HG03135 (cell line): ENCODE measurements around the gene UBE3B.
"Not testable (repeated sequence)": the region's sequence is repeated elsewhere in the genome, so short reads cannot be mapped to it uniquely, and the experiment has no call there.

Source experiments
- ATAC-seq: cut with Tn5 transposase; IDR thresholded peaks from one replicate; pipeline ENCODE4 v1.9.1; 2021; ENCODE audit warnings: mild to moderate bottlenecking, moderate library complexity; ENCODE audit not compliant: unreplicated experiment

UBE3B gene, protein sequence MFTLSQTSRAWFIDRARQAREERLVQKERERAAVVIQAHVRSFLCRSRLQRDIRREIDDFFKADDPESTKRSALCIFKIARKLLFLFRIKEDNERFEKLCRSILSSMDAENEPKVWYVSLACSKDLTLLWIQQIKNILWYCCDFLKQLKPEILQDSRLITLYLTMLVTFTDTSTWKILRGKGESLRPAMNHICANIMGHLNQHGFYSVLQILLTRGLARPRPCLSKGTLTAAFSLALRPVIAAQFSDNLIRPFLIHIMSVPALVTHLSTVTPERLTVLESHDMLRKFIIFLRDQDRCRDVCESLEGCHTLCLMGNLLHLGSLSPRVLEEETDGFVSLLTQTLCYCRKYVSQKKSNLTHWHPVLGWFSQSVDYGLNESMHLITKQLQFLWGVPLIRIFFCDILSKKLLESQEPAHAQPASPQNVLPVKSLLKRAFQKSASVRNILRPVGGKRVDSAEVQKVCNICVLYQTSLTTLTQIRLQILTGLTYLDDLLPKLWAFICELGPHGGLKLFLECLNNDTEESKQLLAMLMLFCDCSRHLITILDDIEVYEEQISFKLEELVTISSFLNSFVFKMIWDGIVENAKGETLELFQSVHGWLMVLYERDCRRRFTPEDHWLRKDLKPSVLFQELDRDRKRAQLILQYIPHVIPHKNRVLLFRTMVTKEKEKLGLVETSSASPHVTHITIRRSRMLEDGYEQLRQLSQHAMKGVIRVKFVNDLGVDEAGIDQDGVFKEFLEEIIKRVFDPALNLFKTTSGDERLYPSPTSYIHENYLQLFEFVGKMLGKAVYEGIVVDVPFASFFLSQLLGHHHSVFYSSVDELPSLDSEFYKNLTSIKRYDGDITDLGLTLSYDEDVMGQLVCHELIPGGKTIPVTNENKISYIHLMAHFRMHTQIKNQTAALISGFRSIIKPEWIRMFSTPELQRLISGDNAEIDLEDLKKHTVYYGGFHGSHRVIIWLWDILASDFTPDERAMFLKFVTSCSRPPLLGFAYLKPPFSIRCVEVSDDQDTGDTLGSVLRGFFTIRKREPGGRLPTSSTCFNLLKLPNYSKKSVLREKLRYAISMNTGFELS

DNA sequence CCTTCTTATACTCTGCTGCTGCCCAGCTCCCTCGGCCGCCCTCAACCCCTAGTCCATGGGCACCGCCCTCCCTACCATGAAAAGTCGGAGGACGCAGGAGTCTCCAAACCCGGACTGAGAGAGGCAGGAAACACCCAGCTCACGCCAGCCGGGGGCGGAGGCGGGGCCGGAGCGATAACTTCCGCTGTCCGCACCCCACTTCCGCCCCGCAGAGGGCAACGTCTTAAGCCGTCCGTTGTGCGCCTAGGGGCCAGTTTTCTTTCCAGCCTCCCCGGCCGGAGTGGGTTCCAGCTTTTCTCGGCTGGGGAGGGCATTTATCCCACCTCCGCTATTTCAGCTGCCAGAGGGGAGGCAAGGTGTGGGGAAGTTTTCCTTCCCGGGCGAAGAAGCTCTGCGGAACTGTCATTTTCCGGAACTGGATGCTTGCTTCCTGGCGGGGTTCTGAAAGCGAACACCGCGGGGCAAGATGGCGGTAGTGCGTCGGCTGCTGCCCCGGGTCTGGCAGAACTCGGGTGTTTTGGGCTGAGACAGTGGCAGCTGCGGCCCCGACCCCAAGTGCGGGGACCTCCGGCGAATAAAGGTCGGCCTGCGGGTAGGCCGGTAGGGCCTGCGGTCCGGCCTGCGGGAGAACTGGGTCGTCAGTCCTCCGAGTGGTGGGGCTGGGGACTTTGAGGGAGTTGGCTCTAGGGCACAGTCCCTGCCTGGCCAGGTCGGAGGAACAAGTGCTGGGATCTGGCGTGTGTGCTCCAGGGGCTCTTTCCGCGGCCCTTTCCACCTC lies at the start of gene UBE3B, which contains the start of gene KCTD10:
Gene UBE3B (plus strand): TSS at position 450 of the 778 bp plus-strand sequence. CDS start 5,918 bp downstream, outside the sequence.
Gene KCTD10 (minus strand): TSS at position 116 of the 778 bp plus-strand sequence. CDS start 38 bp downstream, at position 78.
- peak; percentile 89 for ATAC-seq

GRCh38 chr12:109428037-109428629 lies 49.3 kb upstream of the UBE3B start:
- peak; percentile 70 for ATAC-seq

GRCh38 chr12:109428804-109429203 lies 48.6 kb upstream of the UBE3B start:
- ATAC-seq = not testable (repeated sequence)

- no peak for ATAC-seq
Observed at GRCh38 chr12:109430244-109430643, 47.2 kb upstream of the UBE3B start.

DNA sequence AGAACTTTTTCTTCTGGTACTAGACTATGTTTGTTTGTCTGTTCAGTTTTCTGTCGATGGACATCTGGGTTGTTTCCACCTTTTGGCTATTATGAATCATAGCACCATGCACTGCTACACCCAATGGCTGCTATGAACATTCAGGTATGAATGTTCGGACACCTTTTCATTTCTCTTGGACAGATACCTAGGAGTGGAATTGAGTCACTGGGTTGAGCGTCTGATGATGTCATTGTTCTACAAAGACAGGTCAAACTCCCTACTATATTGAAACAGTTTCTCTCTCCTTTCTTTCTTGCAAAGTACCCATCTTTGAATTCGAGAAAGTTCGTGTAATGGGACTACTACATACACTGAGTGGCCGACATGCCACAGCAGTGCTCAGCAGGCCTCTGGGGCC lies 45.0 kb upstream of the UBE3B start:
- ATAC-seq = no peak

GRCh38 chr12:109432842-109433304 lies 44.6 kb upstream of the UBE3B start:
- peak; percentile 71 for ATAC-seq

DNA sequence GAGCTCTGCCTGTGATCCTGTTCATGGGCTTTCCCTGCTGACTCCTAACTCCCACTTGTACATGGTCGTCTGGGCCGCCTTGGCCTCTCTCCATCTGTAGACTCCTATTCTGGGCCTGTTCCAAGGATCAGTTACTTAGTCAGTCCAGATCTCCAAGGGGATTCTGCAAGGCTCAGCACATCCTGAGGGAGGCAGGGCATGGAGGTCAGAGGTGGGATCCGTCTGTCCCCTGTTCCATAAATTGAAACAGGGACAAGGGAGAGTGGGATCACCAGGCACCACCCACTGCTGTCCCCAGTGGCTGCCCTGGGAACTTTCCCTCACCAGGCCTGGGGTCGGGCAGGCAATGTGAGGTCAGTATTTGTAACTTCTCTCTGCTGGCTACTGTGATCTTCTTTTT lies 43.8 kb upstream of the UBE3B start:
- no peak for ATAC-seq

DNA sequence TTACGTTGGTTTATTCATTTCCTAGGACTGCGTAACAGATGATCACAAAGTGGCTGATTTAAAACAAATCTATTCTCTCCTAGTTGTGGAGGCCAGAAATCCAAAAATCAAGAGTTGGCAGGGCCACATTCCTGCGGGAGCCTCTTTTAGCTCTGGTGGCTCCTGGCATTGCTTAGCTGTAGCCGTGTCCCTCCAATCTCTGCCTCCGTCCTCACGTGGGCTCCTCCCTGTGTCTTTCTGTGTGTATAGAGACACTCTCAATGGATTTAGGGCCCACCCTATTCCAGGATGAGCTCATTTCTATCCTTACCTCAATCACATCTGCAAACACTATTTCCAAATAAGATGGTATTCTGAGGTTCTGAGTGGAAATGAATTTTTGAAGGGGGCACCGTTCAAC lies 42.9 kb upstream of the UBE3B start:
- no peak for ATAC-seq

DNA sequence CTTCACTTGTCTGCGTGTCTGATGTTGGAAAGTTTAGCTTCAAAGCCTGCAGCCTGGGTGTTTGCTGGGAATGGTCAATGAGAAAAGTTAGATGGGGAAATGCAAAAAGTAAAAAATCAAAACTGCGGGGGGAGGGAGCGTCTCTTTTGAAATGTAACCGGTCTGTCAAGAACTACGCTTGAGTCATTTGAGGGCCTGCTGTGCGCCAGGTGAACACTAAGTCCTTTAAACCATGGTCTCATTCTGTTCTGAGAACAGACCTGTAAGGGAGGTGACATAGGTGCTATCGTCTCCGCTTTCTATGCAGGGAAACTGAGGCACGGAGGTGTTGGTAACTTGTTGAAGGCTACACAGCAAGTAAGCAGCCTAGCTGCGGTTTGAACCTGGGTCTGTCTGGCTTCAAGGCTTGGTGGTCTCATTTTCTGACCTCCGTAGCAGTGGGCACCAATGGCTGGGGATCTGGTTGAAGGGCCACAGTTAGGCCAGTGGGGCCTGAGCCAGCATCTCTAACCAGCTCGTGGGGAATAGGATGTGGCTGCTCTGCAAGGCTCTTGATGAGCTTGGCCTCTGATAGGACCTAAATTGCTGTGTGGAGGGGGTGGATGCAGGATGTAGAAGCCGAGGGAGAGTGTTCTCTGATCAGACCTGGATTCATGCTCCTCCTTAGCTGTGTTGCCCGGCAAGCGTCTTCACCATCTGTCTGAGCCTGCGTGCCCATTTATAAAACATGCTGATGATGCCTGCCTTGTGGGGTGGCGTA lies 41.8 kb upstream of the UBE3B start:
- no peak for ATAC-seq

DNA sequence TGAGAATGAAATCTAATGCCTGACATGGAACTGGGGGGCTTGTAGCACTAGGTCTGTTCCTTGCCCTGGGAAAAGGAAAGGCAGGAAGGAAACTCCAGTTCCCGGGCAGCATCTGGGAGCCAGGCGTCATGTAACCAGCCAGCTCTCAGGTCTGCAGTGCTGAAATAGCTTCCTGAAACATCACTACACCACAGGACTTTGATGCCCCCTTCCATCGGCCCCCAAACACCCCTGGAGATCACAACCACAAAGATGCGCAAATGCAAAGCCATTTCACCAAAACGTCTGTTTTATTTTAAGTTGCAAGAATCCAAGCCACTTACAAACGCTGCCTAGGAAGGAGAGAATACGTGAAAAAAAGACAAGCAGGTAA lies 41.3 kb upstream of the UBE3B start:
- no peak for ATAC-seq

DNA sequence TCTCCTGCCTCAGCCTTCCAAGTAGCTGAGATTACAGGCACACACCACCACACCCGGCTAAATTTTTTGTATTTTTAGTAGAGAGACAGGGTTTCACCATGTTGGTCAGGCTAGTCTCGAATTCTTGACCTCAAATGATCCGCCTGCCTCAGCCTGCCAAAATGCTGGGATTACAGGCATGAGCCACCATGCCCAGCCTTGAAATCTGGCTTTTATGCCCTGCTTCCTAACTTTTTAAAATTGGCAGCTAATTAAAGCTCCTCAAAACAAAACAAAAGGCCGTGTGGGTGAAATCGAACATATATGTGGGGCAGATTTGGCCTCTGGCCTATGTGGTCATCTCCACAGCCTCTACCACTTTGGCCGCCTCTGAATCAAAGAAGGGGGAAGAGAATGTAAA lies 38.3 kb upstream of the UBE3B start:
- ATAC-seq = no peak

DNA sequence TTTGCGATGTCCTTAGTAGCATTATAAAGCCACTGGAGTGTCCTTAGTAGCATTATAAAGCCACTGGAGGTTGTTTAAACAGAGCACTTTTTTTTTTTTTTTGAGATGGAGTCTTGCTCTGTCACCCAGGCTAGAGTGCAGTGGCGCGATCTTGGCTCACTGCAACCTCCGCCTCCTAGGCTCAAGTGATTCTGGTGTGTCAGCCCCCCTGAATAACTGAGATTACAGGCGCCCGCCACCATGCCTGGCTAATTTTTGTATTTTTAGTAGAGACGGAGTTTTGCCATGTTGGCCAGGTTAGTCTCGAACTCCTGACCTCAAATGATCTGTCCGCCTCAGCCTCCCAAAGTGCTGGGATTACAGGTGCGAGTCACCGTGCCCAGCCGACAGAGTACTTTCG lies 37.5 kb upstream of the UBE3B start:
- ATAC-seq = not testable (repeated sequence)

DNA sequence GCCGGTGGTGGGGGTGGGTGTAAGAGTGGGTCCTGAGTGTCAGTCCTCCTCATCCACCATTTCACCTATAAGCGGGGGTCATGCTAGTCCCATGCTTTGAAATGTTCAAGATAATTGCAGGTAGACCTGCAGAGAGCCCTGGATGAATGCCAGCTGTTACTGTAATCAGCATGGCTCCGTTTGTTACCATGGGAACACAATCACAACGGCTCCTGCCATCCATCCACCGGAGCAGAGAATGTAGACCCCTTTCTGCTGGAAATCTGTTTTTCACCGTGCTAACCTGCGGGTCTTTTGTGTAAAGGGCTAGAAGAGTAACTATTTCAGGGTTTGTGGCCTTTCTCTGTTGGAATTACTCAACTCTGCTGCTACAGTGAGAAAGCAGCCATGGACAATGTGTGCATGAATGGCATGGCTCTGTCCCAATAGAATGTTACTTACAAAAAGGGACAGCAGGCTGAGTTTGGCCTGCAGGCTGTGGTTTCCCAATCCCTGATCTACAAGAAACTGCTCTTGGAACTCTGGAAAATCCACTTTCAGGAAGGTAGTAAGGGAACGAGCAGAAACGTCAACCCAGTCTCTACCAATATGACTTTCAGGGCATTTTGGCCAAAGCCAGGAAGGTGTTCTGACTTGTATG lies 36.5 kb upstream of the UBE3B start:
- ATAC-seq = no peak

DNA sequence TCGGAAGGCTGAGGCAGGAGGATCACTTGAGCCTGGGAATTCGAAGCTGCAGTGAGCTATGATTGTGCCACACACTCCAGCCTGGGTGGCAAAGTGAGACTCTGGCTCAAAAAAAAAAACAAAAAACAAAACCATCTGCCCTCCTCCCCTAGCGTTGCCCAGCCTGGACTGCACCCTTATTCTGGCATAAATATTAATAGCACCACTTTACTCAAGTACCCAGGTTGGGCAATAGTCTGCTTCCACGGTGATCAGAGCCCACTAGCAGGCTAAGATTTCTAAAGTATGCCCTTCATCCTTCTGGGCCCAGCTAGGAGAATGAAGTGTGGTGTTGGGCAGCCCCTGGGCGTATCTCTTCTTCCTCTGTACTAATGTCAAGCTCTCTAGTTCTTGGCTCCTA lies 33.6 kb upstream of the UBE3B start:
- ATAC-seq = no peak

DNA sequence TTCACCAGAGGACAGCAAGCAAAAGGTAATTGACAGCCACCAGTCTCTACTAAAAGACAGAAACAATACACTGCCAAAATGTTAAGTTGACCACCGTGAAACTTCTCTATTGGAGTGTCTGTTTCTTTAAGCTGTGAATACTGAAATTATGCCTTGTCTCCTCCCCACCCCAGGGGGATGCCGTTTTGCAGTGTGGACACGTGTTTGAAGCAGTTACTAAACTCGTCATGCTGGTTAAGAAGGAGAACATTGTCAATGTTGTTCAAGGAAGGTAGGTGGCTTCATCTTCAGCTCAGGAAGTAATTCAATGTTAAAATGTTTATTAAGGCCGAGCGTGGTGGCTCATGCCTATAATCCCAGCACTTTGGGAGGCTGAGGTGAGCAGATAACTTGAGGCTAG lies 33.2 kb upstream of the UBE3B start:
- ATAC-seq = no peak

GRCh38 chr12:109445191-109445609 lies 32.2 kb upstream of the UBE3B start:
- ATAC-seq = no peak

DNA sequence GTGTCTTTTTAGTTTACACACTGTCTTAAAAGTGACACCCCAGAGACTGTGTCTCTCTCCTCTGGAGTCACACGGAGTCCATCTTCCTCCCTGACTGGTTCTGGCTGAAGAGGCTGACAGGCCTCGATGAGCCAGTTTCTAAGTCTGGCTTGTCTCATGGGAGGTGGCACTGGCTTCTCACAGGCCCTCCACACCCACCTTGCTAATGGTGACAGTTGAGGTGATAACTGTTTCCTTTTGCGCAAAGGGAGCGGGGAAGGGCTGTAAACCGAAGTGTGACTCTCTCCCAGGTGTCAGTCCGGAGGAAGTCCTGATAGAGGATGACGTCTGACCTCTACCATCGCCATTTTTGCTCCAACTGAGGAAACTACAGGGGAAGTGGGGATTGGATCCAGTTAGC lies 30.6 kb upstream of the UBE3B start:
- no peak for ATAC-seq

DNA sequence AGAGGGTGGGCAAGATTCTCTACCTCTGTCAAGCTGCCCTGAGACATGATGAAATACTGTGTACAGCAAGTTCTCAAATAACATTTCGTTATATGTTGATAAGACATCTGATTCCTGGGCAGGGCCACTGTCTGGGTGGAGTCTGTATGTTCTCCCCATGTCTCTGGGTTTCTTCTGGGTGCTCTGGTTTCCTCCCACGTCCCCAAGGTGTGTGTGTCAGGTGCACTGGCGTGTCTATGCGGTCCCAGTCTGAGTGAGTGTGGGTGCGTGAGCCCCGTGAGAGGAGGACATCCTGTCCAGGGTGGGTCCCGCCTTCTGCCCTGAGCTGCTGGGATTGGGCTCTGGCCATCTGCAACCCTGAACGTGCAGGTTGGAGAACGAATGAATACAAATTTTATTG lies 30.0 kb upstream of the UBE3B start:
- ATAC-seq = no peak

GRCh38 chr12:109448272-109448671 lies 29.2 kb upstream of the UBE3B start:
- ATAC-seq = no peak
